ENCODE data around the gene RIMS3. TPM values are rescaled to one million over a fixed set of nuclear protein-coding genes. Genes with fewer than 3 reads are reported as not detected.

Gene RIMS3
- total RNA-seq, 6 donors from 2014 or later: 2.7 to 9.9 (median 3.5) TPM

GRCh38 chr1:40692429-40692895, 27.0 kb upstream of the RIMS3 start:
- no peak for ATAC-seq (ENCODE audit: low FRiP score in 2 of 2)
- no peaks in the 10 kb centered on the region for H3K9me3 ChIP-seq
- H3K27ac ChIP-seq: peak overlapping the region; percentile 99 to 100 (median 100)
- H3K27me3 ChIP-seq: no peaks in the 10 kb centered on the region
- H3K4me1 ChIP-seq: peaks cover 32 to 46% (median 40%) of the 10 kb centered on the region in 4 donors
- peak overlapping the region; percentile 70 to 88 (median 80) for H3K4me3 ChIP-seq
- DNase-seq: no peak
- H3K36me3 ChIP-seq: no peaks in the 10 kb centered on the region
- WGBS, 2 donors: 1 to 2% methylated on average over 9 of the region's 9 CpGs
- TF ChIP-seq CTCF (IDR thresholded peaks at IDR 0.05): no peak

GRCh38 chr1:40691538-40692428, 26.3 kb upstream of the RIMS3 start, which contains the start of gene NFYC:
NFYC (plus strand) TSS chr1:40691704; CDS start chr1:40738844, 47,140 bp downstream.
- TF ChIP-seq POLR2A (IDR thresholded peaks at IDR 0.05) (peak; percentile 80 to 98 (median 96)), POLR2AphosphoS5 (IDR thresholded peaks at IDR 0.05) (peak; percentile 97 to 98), EP300 (IDR thresholded peaks at IDR 0.05) (peak in 1 of 4 donors; percentile 30), CTCF (IDR thresholded peaks at IDR 0.05) (peak in 3 of 6 experiments; percentile 5 to 33 (median 11))
- H3K4me3 ChIP-seq: peak within 1 kb of the TSS; percentile 70 to 88 (median 80)
- no peaks in the 10 kb centered on the region for H3K9me3 ChIP-seq
- peaks cover 0 to 5% (median 2%) of the 10 kb centered on the region in 4 donors for H3K36me3 ChIP-seq
- WGBS, 2 donors: 0 to 1% methylated on average over 14 to 73 of the region's 84 CpGs
- peak; percentile 98 to 99 for DNase-seq
- peak within 1 kb of the TSS; percentile 99 to 100 (median 100) for H3K27ac ChIP-seq
- no peaks in the 10 kb centered on the region for H3K27me3 ChIP-seq
- H3K4me1 ChIP-seq: peaks cover 25 to 41% (median 33%) of the 10 kb centered on the region in 4 donors
- ATAC-seq (ENCODE audit: low FRiP score in 2 of 2): peak; percentile 96 to 97

GRCh38 chr1:40690771-40691537, 25.5 kb upstream of the RIMS3 start:
- Histone ChIP-seq H3K27ac (peak overlapping the region; percentile 99 to 100 (median 100)), H3K36me3 (peaks cover 0 to 10% (median 2%) of the 10 kb centered on the region in 4 donors), H3K9me3 (no peaks in the 10 kb centered on the region), H3K27me3 (no peaks in the 10 kb centered on the region), H3K4me1 (peaks cover 22 to 33% (median 27%) of the 10 kb centered on the region in 4 donors), H3K4me3 (peak overlapping the region; percentile 26 to 87 (median 71))
- WGBS, 2 donors: 22 to 26% methylated on average over 18 of the region's 18 CpGs
- no peak for DNase-seq
- ATAC-seq (ENCODE audit: low FRiP score in 2 of 2): no peak
- TF ChIP-seq POLR2AphosphoS5 (IDR thresholded peaks at IDR 0.05) (no peak), EP300 (IDR thresholded peaks at IDR 0.05) (no peak), CTCF (IDR thresholded peaks at IDR 0.05) (no peak), POLR2A (IDR thresholded peaks at IDR 0.05) (no peak)

- H3K4me3 ChIP-seq: no peak overlapping the region
- WGBS, 2 donors: 32 to 36% methylated on average over 1 of the region's 1 CpG
- H3K27ac ChIP-seq: no peak overlapping the region
- DNase-seq (no peak), ATAC-seq (ENCODE audit: low FRiP score in 2 of 2) (no peak)
- no peaks in the 10 kb centered on the region for H3K27me3 ChIP-seq
- peaks cover 19 to 25% (median 22%) of the 10 kb centered on the region in 4 donors for H3K4me1 ChIP-seq
- no peak for TF ChIP-seq CTCF (IDR thresholded peaks at IDR 0.05)
- TF ChIP-seq POLR2AphosphoS5 (IDR thresholded peaks at IDR 0.05): no peak
- no peak for TF ChIP-seq POLR2A (IDR thresholded peaks at IDR 0.05)
- TF ChIP-seq EP300 (IDR thresholded peaks at IDR 0.05): no peak
- H3K9me3 ChIP-seq: no peaks in the 10 kb centered on the region
- H3K36me3 ChIP-seq: peaks cover 0 to 10% (median 2%) of the 10 kb centered on the region in 4 donors
Observed at GRCh38 chr1:40689737-40690136, 24.3 kb upstream of the RIMS3 start.
